ENCODE data around the gene LMOD1. TPM values are rescaled to one million over a fixed set of nuclear protein-coding genes. Genes with fewer than 3 reads are reported as not detected.

The LMOD1 gene
- total and polyA plus RNA-seq, 2 donors (not counting 3 experiments of a cell fraction or from before 2014, with no cell fraction given) = 0.19 to 0.33 TPM

DNA sequence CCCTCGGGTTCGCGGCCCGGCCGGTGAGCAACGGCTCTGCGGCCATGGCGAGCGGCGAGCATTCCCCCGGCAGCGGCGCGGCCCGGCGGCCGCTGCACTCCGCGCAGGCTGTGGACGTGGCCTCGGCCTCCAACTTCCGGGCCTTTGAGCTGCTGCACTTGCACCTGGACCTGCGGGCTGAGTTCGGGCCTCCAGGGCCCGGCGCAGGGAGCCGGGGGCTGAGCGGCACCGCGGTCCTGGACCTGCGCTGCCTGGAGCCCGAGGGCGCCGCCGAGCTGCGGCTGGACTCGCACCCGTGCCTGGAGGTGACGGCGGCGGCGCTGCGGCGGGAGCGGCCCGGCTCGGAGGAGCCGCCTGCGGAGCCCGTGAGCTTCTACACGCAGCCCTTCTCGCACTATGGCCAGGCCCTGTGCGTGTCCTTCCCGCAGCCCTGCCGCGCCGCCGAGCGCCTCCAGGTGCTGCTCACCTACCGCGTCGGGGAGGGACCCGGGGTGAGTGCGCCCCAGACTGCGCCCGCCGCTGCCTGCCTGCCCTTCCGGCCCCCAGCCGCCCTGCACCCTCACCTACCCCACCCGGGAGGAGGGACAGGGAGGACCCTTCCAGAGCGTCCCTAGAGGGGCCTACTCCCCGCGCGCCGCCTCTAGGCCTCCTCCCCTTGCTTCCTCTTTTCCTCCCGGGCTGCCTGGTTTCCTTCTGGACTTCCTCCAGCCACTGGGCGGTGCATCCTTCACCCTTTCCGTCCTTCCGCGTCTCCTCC lies 36.5 kb upstream of the LMOD1 start, which contains the start of gene RNPEP:
Gene RNPEP (plus strand): TSS at position 26 of the 757 bp plus-strand sequence. CDS start 19 bp downstream, at position 45.
- DNase-seq (ENCODE audit: low read depth, low spot score) (peak; percentile 57), FAIRE-seq (peak; percentile 92)
- Histone ChIP-seq H3K9me3 (replicated peaks; ENCODE audit: control insufficient read depth, insufficient read depth, low read length) (no peaks in the 10 kb centered on the region), H3K27me3 (ENCODE audit: control insufficient read depth in 2 of 2, insufficient read depth in 2 of 2, low read length in 2 of 2) (no peaks in the 10 kb centered on the region), H3K4me1 (ENCODE audit: control insufficient read depth, extremely low read depth, insufficient read depth, low read length) (peaks cover 8% of the 10 kb centered on the region), H4K20me1 (replicated peaks; ENCODE audit: control insufficient read depth, extremely low read depth, insufficient read depth, low read length) (no peaks in the 10 kb centered on the region), H3K79me2 (ENCODE audit: control insufficient read depth, insufficient read depth, low read length) (peaks cover 23% of the 10 kb centered on the region), H3K36me3 (ENCODE audit: control insufficient read depth in 2 of 2, extremely low read depth in 1 of 2, insufficient read depth in 2 of 2, low read length in 2 of 2) (no peaks in the 10 kb centered on the region), H2AFZ (ENCODE audit: low read depth, low read length) (peak within 1 kb of the TSS; percentile 63), H3K4me2 (ENCODE audit: insufficient read depth, low read length) (peak within 1 kb of the TSS; percentile 73), H3K9ac (replicated peaks; ENCODE audit: extremely low read depth, insufficient read depth, low read length) (peak within 1 kb of the TSS; percentile 37), H3K9me1 (replicated peaks; ENCODE audit: control insufficient read depth, extremely low read depth, insufficient read depth, low read length) (no peaks in the 10 kb centered on the region), H3K4me3 (replicated peaks in 1 of 3; ENCODE audit: insufficient read depth in 1 of 3, low read depth in 1 of 3, low read length in 3 of 3) (peak within 1 kb of the TSS; percentile 48 to 98 (median 75)), H3K27ac (ENCODE audit: insufficient read depth, low read depth, low read length) (peak within 1 kb of the TSS; percentile 18)
- no peak for TF ChIP-seq GATA2 (IDR thresholded peaks at IDR 0.05; ENCODE audit: insufficient read depth, insufficient read length, low read depth, low read length)
- TF ChIP-seq POLR2A (IDR thresholded peaks at IDR 0.05; ENCODE audit: low read depth, low read length) = peak; percentile 90
- TF ChIP-seq, protein P1, sequence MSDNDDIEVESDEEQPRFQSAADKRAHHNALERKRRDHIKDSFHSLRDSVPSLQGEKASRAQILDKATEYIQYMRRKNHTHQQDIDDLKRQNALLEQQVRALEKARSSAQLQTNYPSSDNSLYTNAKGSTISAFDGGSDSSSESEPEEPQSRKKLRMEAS (IDR thresholded peaks at IDR 0.05; ENCODE audit: insufficient read depth, insufficient read length) = no peak
- peak; percentile 86 for TF ChIP-seq POLR2AphosphoS5 (IDR thresholded peaks at IDR 0.05; ENCODE audit: insufficient read depth, low read depth, low read length)
- POLR2A ChIA-PET = interaction anchor here (0.6 kb wide), 1 partner anchor 20 kb away, joined by 3 read pairs; no protein-coding TSS in a partner anchor
- CTCF ChIA-PET = interaction anchor here (1.0 to 5.2 kb wide), 9 partner anchors 10 to 154 kb away, joined by 3 to 35 read pairs (median 4); partner anchors contain the start of gene IPO9
- no TSS peak for BruUV-seq (replicated peaks)
- dilution Hi-C loops (cut with MboI; ENCODE audit: extremely low pct_ligation_motif_present, low sequenced_read_pairs) = no loop called here
- intact Hi-C loops (cut with micrococcal nuclease) = no loop called here

DNA sequence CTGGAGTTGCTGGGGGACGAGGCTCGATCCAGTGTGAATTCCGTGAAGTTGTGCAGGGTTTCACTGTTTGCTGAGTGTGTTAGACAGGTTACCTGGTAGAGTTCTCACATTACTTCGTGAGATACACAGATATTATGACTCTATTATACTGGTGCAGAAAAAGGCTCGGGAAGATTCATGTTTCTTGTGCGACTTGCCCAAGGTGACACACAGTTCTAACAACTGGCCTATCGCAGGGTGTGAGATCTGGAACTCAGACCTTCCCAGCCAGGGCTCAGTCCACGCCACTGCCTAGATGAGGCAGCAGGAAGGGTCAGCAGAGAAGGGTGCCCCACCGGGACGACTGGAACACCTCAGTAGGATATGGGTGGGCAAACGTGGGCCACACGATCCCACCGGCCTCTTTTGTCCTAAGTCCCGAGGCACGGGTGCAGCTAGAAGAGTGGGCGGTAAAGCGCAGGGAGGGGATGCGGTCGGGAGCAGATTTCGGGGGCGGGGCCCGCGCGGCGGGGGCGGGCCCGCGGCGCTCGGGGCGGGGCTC lies 35.8 kb upstream of the LMOD1 start:
- Histone ChIP-seq H4K20me1 (replicated peaks; ENCODE audit: control insufficient read depth, extremely low read depth, insufficient read depth, low read length) (no peaks in the 10 kb centered on the region), H3K4me3 (replicated peaks in 1 of 3; ENCODE audit: insufficient read depth in 1 of 3, low read depth in 1 of 3, low read length in 3 of 3) (peak overlapping the region in 2 of 3 experiments; percentile 13 to 98), H3K27me3 (ENCODE audit: control insufficient read depth in 2 of 2, insufficient read depth in 2 of 2, low read length in 2 of 2) (no peaks in the 10 kb centered on the region), H3K36me3 (ENCODE audit: control insufficient read depth in 2 of 2, extremely low read depth in 1 of 2, insufficient read depth in 2 of 2, low read length in 2 of 2) (no peaks in the 10 kb centered on the region), H3K27ac (ENCODE audit: insufficient read depth, low read depth, low read length) (no peak overlapping the region), H3K9me3 (replicated peaks; ENCODE audit: control insufficient read depth, insufficient read depth, low read length) (no peaks in the 10 kb centered on the region), H3K4me1 (ENCODE audit: control insufficient read depth, extremely low read depth, insufficient read depth, low read length) (peaks cover 8% of the 10 kb centered on the region), H2AFZ (ENCODE audit: low read depth, low read length) (peak overlapping the region; percentile 49), H3K9me1 (replicated peaks; ENCODE audit: control insufficient read depth, extremely low read depth, insufficient read depth, low read length) (no peaks in the 10 kb centered on the region), H3K79me2 (ENCODE audit: control insufficient read depth, insufficient read depth, low read length) (peaks cover 23% of the 10 kb centered on the region), H3K9ac (replicated peaks; ENCODE audit: extremely low read depth, insufficient read depth, low read length) (no peak overlapping the region), H3K4me2 (ENCODE audit: insufficient read depth, low read length) (peak overlapping the region; percentile 19)
- ChIA-PET CTCF (interaction anchor here (1.0 to 5.2 kb wide), 8 partner anchors 9 to 153 kb away, joined by 3 to 35 read pairs (median 6); partner anchors contain the start of gene IPO9), POLR2A (interaction anchor here (0.6 kb wide), 1 partner anchor 21 kb away, joined by 3 read pairs; no protein-coding TSS in a partner anchor)
- intact Hi-C loops (cut with micrococcal nuclease) (no loop called here), dilution Hi-C loops (cut with MboI; ENCODE audit: extremely low pct_ligation_motif_present, low sequenced_read_pairs) (no loop called here)
- BruUV-seq (replicated peaks) = no TSS peak
- DNase-seq (ENCODE audit: low read depth, low spot score) (no peak), FAIRE-seq (peak; percentile 75)
- TF ChIP-seq FOS (IDR thresholded peaks at IDR 0.05; ENCODE audit: borderline replicate concordance, insufficient read depth, low read length) (no peak), POLR2A (IDR thresholded peaks at IDR 0.05; ENCODE audit: low read depth, low read length) (no peak), GATA2 (IDR thresholded peaks at IDR 0.05; ENCODE audit: insufficient read depth, insufficient read length, low read depth, low read length) (no peak), POLR2AphosphoS5 (IDR thresholded peaks at IDR 0.05; ENCODE audit: insufficient read depth, low read depth, low read length) (no peak), EZH2 (IDR thresholded peaks at IDR 0.05; ENCODE audit: borderline replicate concordance, low read depth, low read length, severe bottlenecking) (no peak), MYC (IDR thresholded peaks at IDR 0.05; ENCODE audit: low read depth, low read length) (no peak), JUN (IDR thresholded peaks at IDR 0.05; ENCODE audit: borderline replicate concordance, insufficient read depth, insufficient read length, low read depth) (no peak)
- TF ChIP-seq, protein P2, sequence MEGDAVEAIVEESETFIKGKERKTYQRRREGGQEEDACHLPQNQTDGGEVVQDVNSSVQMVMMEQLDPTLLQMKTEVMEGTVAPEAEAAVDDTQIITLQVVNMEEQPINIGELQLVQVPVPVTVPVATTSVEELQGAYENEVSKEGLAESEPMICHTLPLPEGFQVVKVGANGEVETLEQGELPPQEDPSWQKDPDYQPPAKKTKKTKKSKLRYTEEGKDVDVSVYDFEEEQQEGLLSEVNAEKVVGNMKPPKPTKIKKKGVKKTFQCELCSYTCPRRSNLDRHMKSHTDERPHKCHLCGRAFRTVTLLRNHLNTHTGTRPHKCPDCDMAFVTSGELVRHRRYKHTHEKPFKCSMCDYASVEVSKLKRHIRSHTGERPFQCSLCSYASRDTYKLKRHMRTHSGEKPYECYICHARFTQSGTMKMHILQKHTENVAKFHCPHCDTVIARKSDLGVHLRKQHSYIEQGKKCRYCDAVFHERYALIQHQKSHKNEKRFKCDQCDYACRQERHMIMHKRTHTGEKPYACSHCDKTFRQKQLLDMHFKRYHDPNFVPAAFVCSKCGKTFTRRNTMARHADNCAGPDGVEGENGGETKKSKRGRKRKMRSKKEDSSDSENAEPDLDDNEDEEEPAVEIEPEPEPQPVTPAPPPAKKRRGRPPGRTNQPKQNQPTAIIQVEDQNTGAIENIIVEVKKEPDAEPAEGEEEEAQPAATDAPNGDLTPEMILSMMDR (IDR thresholded peaks at IDR 0.05; ENCODE audit: extremely low read depth in 1 of 2, insufficient read depth in 1 of 2, low read depth in 1 of 2, low read length in 2 of 2) = no peak
- TF ChIP-seq, protein P1 (IDR thresholded peaks at IDR 0.05; ENCODE audit: insufficient read depth, insufficient read length) = no peak

Measured in endothelial cell of umbilical vein (primary cell).